ENCODE results near the gene ANAPC13. TPM values are rescaled to one million over a fixed set of nuclear protein-coding genes. Genes with fewer than 3 reads are reported as not detected.

The ANAPC13 gene
- total RNA-seq, 1 donor from 2014 or later = 24.1 TPM

- H3K27me3 ChIP-seq = no peaks in the 10 kb centered on the region
- peaks cover 27% of the 10 kb centered on the region for H3K4me1 ChIP-seq
- H3K36me3 ChIP-seq = no peaks in the 10 kb centered on the region
- no peak overlapping the region for H3K27ac ChIP-seq
- H3K4me3 ChIP-seq = no peak overlapping the region
- no peak for TF ChIP-seq POLR2A (IDR thresholded peaks at IDR 0.05)
- no peak for TF ChIP-seq POLR2AphosphoS5 (IDR thresholded peaks at IDR 0.05; ENCODE audit: insufficient read depth in 1 of 2, low read depth in 1 of 2)
- no peak for TF ChIP-seq CTCF (IDR thresholded peaks at IDR 0.05)
- no peak for DNase-seq (ENCODE audit: extremely low spot score in 2 of 2)
- intact Hi-C loops (cut with DNase I) = no loop called here
- no peaks in the 10 kb centered on the region for H3K9me3 ChIP-seq
These were observed 27.3 kb downstream of the ANAPC13 start for GRCh38 chr3:134458406-134458945.

- H3K9me3 ChIP-seq = no peaks in the 10 kb centered on the region
- no peak overlapping the region for H3K4me3 ChIP-seq
- peaks cover 19% of the 10 kb centered on the region for H3K4me1 ChIP-seq
- no peaks in the 10 kb centered on the region for H3K27me3 ChIP-seq
- no peak for DNase-seq (ENCODE audit: extremely low spot score in 2 of 2)
- H3K36me3 ChIP-seq = no peaks in the 10 kb centered on the region
- intact Hi-C loops (cut with DNase I) = no loop called here
- TF ChIP-seq POLR2AphosphoS5 (IDR thresholded peaks at IDR 0.05; ENCODE audit: insufficient read depth in 1 of 2, low read depth in 1 of 2) = no peak
- TF ChIP-seq CTCF (IDR thresholded peaks at IDR 0.05) = no peak
- TF ChIP-seq POLR2A (IDR thresholded peaks at IDR 0.05) = no peak
- no peak overlapping the region for H3K27ac ChIP-seq
These were observed 28.3 kb downstream of the ANAPC13 start for GRCh38 chr3:134457376-134458074.

- no peaks in the 10 kb centered on the region for H3K36me3 ChIP-seq
- TF ChIP-seq POLR2AphosphoS5 (IDR thresholded peaks at IDR 0.05; ENCODE audit: insufficient read depth in 1 of 2, low read depth in 1 of 2) (no peak), POLR2A (IDR thresholded peaks at IDR 0.05) (no peak), CTCF (IDR thresholded peaks at IDR 0.05) (no peak)
- no peak overlapping the region for H3K4me3 ChIP-seq
- no peak overlapping the region for H3K27ac ChIP-seq
- intact Hi-C loops (cut with DNase I) = no loop called here
- DNase-seq (ENCODE audit: extremely low spot score in 2 of 2) = no peak
- H3K9me3 ChIP-seq = no peaks in the 10 kb centered on the region
- H3K27me3 ChIP-seq = no peaks in the 10 kb centered on the region
- no peaks in the 10 kb centered on the region for H3K4me1 ChIP-seq
These were observed 32.2 kb downstream of the ANAPC13 start for GRCh38 chr3:134453631-134454030.

- no peak for DNase-seq (ENCODE audit: extremely low spot score in 2 of 2)
- Histone ChIP-seq H3K27me3 (no peaks in the 10 kb centered on the region), H3K27ac (no peak overlapping the region), H3K36me3 (no peaks in the 10 kb centered on the region), H3K4me1 (peaks cover 10% of the 10 kb centered on the region), H3K9me3 (peaks cover 6% of the 10 kb centered on the region), H3K4me3 (no peak overlapping the region)
- TF ChIP-seq POLR2AphosphoS5 (IDR thresholded peaks at IDR 0.05; ENCODE audit: insufficient read depth in 1 of 2, low read depth in 1 of 2) (no peak), CTCF (IDR thresholded peaks at IDR 0.05) (no peak), POLR2A (IDR thresholded peaks at IDR 0.05) (no peak)
- intact Hi-C loops (cut with DNase I) = no loop called here
These were observed 35.8 kb downstream of the ANAPC13 start for GRCh38 chr3:134449951-134450350.

- Histone ChIP-seq H3K27ac (no peak overlapping the region), H3K9me3 (peaks cover 6% of the 10 kb centered on the region), H3K27me3 (no peaks in the 10 kb centered on the region), H3K36me3 (no peaks in the 10 kb centered on the region), H3K4me3 (no peak overlapping the region), H3K4me1 (peaks cover 10% of the 10 kb centered on the region)
- intact Hi-C loops (cut with DNase I) = no loop called here
- no peak for DNase-seq (ENCODE audit: extremely low spot score in 2 of 2)
- TF ChIP-seq POLR2A (IDR thresholded peaks at IDR 0.05) = no peak
- peak in 1 of 3 experiments; percentile 26 for TF ChIP-seq CTCF (IDR thresholded peaks at IDR 0.05)
- TF ChIP-seq POLR2AphosphoS5 (IDR thresholded peaks at IDR 0.05; ENCODE audit: insufficient read depth in 1 of 2, low read depth in 1 of 2) = no peak
These were observed 36.5 kb downstream of the ANAPC13 start for GRCh38 chr3:134449277-134449676.
